ENCODE data around the gene ITGA3.

The ITGA3 gene

GRCh38 chr17:50112694-50113093 is 56.8 kb downstream of the ITGA3 start:
- no peak for DNase-seq

- DNase-seq: no peak
Measured at GRCh38 chr17:50113624-50114320, 57.9 kb downstream of the ITGA3 start.

DNA sequence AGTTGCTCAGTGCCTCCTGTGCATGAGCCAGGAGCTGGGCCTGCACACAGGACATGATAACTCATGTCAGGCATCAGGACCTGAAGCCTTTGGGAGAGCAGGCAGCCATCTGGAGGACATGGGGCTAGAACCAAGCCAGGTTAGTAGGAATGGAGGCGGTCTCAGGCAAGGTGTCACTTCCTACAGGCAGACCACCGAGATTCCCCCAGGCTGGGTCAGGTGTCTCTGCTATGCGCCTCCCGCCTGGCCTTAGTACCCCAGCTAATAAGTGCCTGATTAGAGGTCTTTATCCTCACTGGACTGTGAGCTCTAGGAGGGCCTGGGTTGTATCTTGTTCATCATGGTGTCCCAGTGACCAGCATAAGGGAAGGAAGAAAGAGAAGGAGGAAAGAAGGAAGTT is 58.5 kb downstream of the ITGA3 start:
- no peak for DNase-seq

- no peak for DNase-seq
Measured at GRCh38 chr17:50114849-50115357, 59.0 kb downstream of the ITGA3 start.

- DNase-seq: no peak
Measured at GRCh38 chr17:50115756-50116155, 59.8 kb downstream of the ITGA3 start.

DNA sequence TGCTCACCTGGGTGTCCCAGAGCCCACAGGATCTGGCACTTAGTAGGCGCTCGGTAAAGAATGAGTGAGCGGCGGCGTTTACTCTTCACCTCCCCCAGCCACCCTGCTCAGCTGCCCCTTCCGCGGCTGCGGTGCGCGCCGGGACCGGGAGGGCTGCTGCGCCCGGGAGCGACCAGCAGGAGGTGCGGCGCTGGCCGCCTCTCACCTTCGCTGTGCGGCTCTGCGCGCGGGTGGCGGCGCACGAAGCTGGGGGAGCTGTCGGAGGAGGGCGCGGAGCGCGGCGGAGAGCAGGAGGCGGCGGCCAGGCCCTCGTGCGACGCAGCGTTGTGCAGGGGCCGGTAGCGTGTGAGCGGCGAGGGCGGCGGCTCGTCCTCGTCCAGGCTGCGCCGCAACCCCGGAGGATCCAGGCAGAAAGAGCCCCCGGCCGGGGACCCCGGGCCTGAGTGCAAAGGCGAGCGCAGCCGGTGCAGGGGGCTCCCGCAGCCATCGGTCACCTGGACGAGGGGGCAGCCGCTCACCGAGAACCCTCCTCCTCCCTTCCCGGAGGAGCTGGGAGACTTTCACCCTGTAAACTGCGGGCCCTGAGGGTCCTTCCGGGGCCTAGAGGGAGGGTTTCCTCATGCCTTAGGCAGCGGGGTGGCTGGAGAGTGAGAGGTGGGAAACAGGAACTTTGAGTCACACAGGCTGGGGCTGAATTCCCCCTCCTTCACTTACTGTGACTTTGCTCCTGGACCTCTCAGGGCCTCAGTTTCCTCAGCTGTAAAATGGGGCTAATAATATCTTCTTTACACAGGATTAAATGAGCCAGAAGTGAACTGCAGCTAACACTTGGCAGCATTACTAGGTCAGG is 61.5 kb downstream of the ITGA3 start:
- no peak for DNase-seq

GRCh38 chr17:50118076-50118827 is 62.3 kb downstream of the ITGA3 start:
- no peak for DNase-seq

DNA sequence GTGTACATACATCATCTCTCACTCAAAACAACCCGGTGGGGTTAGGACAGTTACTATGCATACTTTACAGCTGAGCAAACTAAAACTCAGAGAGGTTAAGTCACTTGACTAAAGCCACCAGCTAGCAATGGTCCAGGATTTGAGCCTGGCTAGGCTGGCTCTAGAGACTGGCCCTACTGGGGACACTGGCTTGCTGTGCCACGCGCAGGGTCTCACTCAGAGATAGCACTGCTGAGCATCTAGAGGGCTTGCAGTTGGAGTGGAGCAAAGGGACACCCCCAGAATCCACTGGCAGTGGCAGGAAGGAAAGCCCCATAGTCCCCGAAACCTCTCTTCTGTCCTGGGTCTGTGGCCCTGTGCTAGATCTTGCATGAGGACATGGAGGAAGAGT is 62.9 kb downstream of the ITGA3 start:
- no peak for DNase-seq

DNA sequence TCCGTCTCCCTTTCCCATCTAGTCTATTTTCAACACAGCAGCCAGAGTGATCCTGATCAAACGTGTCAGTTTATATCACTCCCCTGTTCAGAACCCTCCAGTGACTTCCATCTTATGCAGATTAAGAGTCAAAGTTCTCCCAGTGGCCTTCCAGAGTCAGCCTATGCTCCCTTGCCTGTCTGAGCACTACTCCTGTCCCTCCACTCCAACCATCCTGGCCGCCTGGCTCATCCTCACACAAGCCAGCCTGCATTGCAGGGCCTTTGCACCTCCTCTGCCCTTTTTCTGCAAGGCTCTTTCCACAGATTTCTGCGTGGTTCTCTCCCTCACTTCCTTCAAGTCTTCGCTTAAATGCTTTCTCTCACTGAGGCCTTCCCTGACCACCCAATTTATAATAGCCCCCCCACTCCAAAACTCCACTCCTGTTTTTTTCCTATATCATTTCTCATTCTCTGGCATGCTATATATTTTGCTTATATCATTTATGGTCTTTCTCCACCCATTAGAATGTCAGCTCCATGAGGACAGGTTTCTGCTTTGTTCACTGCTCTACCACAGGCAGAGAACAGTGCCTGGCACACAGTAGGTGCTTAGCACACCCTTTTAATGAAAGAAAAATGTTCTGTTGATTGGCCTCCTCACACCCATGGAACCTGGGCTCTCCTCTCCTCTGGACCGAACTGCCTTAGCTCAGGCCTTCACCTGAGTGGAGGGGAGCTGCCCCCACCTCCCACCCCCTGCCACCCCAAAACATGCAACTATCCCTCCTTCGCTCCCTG is 64.8 kb downstream of the ITGA3 start:
- DNase-seq: no peak

DNA sequence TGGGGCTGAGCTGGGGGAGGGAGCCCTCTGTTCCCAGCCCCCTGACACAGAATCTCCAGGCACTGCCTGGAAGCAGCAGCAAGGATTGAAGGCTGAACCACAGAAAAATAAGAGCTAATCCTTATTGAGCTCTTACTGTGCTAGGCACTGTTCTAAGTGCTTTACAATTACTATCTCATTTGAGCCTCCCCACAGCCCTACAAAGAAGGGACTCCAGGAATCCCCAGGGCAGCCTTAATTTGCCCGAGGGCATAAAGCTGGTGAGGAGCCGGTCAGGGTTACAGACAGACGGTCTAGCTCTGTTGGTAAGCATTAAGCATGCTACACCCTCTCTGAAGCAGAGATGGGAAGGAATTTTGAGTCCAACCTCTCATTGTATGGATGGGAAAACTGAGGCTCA is 67.0 kb downstream of the ITGA3 start:
- DNase-seq: no peak

DNA sequence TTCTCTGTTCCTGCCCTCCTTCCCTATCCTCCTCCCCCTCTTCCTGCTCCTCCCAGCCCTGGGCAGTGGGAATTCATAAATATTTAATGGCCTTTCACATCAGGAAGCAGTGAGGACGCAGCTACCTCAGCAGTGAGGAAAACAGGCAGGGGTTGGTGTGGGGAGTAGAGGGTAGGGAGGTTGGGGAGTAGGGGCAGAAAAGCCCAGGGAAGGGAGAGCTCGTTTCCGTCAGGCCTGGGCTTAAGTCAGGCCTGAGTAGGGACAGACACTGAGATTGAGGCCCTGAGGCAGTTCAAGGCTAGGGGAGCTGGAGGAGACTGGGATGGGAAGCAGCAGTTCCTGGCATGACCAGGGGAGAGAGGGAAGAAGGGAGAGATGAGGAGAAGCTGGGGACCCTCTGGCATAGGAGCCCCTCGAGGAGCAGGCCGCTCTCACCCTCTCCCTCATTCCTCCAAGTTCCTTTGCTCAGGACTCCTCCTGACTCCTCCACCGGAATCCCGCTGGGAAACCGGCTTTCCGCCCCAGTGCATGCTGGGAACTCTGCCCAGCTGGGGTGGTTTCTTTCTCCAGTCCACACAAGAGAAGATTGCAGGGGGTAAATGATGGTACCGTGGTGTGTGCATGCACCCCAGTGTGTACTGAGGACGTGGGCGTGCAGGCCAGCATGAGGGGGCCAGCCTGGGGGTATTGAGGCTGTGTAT is 67.9 kb downstream of the ITGA3 start:
- no peak for DNase-seq

GRCh38 chr17:50125420-50125997 is 69.6 kb downstream of the ITGA3 start:
- DNase-seq: no peak

DNA sequence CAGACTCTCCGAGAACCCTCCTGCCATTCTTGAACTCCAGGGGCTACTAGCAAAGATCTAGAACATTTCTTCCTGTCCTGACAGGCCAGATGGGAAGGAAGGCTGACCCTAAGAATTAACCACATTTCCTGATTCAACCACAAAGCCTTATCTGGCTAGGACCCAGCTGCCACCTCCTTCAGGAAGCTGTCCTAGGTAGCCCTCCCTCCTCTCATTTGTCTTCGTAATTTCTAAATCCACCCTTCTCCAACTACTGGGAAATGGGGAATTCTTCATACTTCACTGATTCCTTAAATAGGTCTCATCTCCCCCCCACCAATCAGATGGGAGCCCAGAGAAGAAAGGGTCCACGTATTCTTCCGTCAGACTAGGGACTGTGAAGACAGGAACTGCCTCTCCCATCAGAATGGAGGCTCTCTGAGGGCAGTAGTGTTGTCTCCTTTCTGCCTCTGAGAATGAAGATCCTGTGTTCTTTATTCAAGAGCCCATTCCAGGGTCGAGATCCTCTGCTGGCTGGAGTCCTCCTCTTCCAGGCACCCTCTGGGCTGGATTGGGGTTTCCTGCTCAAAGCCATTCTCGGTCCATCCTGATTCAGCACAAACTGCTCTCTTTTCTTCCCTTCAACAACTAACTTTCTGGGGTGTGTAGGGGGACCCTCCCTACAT is 71.9 kb downstream of the ITGA3 start:
- no peak for DNase-seq

DNA sequence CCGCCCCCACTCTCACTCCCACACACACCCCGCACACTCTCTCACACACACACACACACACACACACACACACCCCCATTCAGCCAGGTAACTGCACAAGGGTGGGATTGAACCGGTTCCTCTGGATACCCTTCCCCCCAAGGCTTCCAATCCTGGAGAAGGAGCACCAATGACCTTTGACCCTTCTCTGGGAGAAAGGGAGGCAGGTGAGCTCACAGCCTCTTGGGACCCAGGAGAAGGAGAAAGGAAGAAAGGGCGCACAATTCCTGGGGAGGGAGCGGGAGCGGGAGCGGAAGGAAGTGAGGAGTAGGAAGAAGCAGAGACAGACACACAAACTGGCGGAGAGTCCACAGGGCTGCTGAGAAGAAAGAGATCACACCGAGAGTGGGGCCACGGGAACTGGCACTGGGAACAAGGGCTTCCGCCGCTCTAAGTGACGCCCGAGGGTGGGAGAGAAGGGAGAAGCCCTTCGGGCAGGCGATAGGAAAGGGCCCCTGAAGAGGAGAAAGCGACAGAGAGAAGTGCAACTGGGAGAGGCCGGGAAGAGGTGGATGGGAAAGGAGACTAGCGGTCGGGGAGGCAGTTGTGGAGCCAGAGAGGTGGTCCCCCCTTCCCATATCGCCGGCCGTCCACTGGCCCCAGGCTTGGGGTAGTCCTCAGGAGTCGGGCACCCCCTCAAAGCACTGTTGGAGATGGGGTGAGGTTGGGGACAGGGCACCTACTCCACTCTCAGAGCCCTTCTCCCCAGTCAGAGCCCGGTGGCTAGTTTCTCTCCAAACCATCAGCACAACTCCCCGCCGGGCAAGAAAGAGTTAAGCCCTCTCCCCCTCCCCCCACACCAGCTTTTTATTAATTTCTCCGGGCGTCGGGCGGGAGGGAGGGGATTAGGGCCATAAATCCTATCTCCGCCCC is 72.8 kb downstream of the ITGA3 start:
- DNase-seq: no peak

DNA sequence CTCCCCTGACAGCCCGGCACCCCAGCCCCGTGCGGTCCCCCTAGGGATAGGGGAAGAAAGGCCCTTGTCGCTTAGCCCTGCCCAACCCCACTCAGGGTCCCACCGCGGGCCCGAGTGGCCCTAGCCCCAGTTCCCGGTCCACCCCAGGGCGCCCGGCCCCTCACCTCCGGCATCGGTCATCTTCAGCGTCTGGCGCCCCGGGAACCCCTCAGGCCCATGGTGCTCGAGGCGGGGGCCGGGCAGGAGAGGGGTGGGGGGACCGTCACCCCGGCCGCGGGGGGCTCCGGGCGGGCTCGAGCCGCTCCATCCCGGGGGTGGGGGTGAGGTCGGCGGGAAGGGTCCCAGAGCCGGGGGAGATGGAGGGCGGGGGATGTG is 73.4 kb downstream of the ITGA3 start:
- DNase-seq: no peak

- no peak for DNase-seq
Measured at GRCh38 chr17:50129728-50130558, 74.0 kb downstream of the ITGA3 start, which contains the start of gene SAMD14. SAMD14 (minus strand) TSS chr17:50130160; CDS start chr17:50124959, 5,201 bp downstream.

DNA sequence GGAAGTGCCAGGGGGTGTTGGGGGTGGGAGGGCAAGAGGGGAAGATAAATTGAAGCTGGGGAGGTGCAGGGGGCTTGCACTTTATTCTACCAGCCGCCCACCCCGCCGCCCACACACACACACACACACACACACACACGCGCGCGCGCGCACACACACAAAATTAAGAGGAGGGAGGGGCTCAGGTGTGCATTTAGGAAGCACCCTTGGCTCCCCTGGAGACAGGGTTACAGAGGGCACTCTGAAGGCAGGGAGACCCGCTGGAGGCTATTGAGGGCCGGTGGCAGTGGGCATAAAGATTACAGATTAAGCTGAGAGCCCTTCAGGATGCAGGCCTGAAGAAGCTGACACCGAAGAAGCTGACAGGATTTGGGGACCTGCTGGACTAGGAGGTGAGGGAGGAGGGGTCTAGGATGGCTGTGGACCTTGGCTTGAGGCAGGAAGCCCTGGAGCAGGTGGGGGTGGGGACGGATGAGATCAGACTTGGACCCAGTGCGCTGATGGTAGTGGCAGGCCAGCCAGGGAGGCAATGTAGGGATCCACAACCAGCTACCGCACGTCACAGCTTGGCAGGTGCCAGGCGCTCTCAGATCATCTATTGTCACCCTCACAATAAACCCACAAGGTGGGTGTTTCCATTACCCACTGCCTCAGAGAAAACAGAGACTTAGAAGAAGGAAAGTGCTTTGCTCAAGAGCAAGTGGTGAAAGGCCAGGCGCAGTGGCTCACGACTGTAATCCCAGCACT is 74.8 kb downstream of the ITGA3 start:
- DNase-seq: no peak

Data from amniotic stem cell (primary cell).